H1 (cell line): ENCODE data around the gene WIPF1. TPM values are rescaled to one million over a fixed set of nuclear protein-coding genes. Genes with fewer than 3 reads are reported as not detected.
A peak's percentile ranks its signal among the peaks of the same experiment; 100 is the strongest.

ENCODE experiments used
- CTCF ChIA-PET: fragments of 300-600 bp; sonication (Branson Sonifier 250); formaldehyde crosslinking; loops from one replicate; lab custom pipeline; 2021; ENCODE audit not compliant: partially characterized antibody; lab: Charles Lee
- POLR2A ChIA-PET: fragments of 300-600 bp; sonication (Branson Sonifier 250); formaldehyde crosslinking; loops from one replicate; lab custom pipeline; 2021; ENCODE audit warnings: inconsistent platforms; ENCODE audit not compliant: partially characterized antibody; lab: Charles Lee
- DNase-seq, 2 experiments: peaks; one replicate each; pipeline versions ENCODE4 v3.0.0 to v3.0.0-alpha.2; 2010 to 2022; ENCODE audit warnings: low spot score in 2 of 2, low read depth in 1 of 2, mixed read lengths in 1 of 2
- FAIRE-seq: peaks from 2 replicates; lab custom pipeline; 2011; peaks lifted over from hg19 to GRCh38; lab: Jason Lieb, UNC
- H2AFZ ChIP-seq: 2 replicates; pipeline ENCODE4 v1.8.1; 2012; ENCODE audit warnings: low read length, inconsistent platforms
- H2AK5ac ChIP-seq: 2 replicates; pipeline ENCODE4 v1.6.1; 2013; ENCODE audit warnings: low read depth, low read length
- H2BK120ac ChIP-seq: replicated peaks from 2 replicates; pipeline ENCODE3; 2013; ENCODE audit warnings: low read depth, low read length, inconsistent platforms
- H2BK12ac ChIP-seq: 2 replicates; pipeline ENCODE4 v1.6.1; 2013; ENCODE audit warnings: low read depth, low read length
- H2BK15ac ChIP-seq: 2 replicates; pipeline ENCODE4 v1.6.1; 2013; ENCODE audit warnings: low read length
- H2BK20ac ChIP-seq: 2 replicates; pipeline ENCODE4 v1.6.1; 2013; ENCODE audit warnings: low read length
- H2BK5ac ChIP-seq: 2 replicates; pipeline ENCODE4 v1.6.1; 2013; ENCODE audit warnings: low read depth, low read length
- H3K14ac ChIP-seq: 2 replicates; pipeline ENCODE4 v1.6.1; 2013; ENCODE audit warnings: inconsistent platforms; ENCODE audit not compliant: insufficient read length
- H3K18ac ChIP-seq: 2 replicates; pipeline ENCODE4 v1.6.1; 2013; ENCODE audit warnings: low read length; ENCODE audit errors: extremely low read depth
- H3K23ac ChIP-seq: 2 replicates; pipeline ENCODE4 v1.6.1; 2013; ENCODE audit warnings: inconsistent platforms; ENCODE audit not compliant: insufficient read length
- H3K23me2 ChIP-seq: 2 replicates; pipeline ENCODE4 v1.6.1; 2013; ENCODE audit warnings: low read depth, low read length
- H3K27ac ChIP-seq: 2 replicates; pipeline ENCODE4 v1.6.1; 2011; ENCODE audit warnings: low read depth, low read length, inconsistent platforms
- H3K27me3 ChIP-seq, 4 experiments: replicated peaks in 1 of 4; 1 replicate in 1 of 4; 2 replicates in 3 of 4; pipeline versions ENCODE4 v1.6.1 to v1.8.1; 2011 to 2013; ENCODE audit warnings: low read length in 3 of 4, mild to moderate bottlenecking in 3 of 4, inconsistent platforms in 2 of 4, mixed read lengths in 2 of 4, moderate library complexity in 1 of 4; ENCODE audit not compliant: control insufficient read depth in 3 of 4, insufficient read depth in 3 of 4; ENCODE audit errors: extremely low read depth in 1 of 4
- H3K36me3 ChIP-seq, 4 experiments: 2 replicates each; pipeline versions ENCODE4 v1.6.1 to v1.8.1; 2011 to 2013; ENCODE audit warnings: mild to moderate bottlenecking in 4 of 4, low read length in 3 of 4, moderate library complexity in 2 of 4, control low read depth in 1 of 4, inconsistent platforms in 1 of 4; ENCODE audit not compliant: insufficient read depth in 4 of 4, control insufficient read depth in 2 of 4
- H3K4ac ChIP-seq: replicated peaks from 2 replicates; pipeline ENCODE3; 2013; ENCODE audit warnings: low read length, low read depth, mixed read lengths, inconsistent platforms; ENCODE audit not compliant: insufficient read length
- H3K4me1 ChIP-seq, 4 experiments: replicated peaks in 1 of 4; 1 replicate in 1 of 4; 2 replicates in 3 of 4; pipeline versions ENCODE4 v1.6.1 to v1.8.1; 2011 to 2013; ENCODE audit warnings: low read length in 3 of 4, inconsistent platforms in 2 of 4, mixed read lengths in 1 of 4; ENCODE audit not compliant: insufficient read depth in 4 of 4, control insufficient read depth in 3 of 4
- H3K4me2 ChIP-seq, 2 experiments: 2 replicates each; pipeline versions ENCODE4 v1.6.1 to v1.8.1; 2011 to 2013; ENCODE audit warnings: low read depth in 2 of 2, low read length in 2 of 2, control low read depth in 1 of 2, inconsistent platforms in 1 of 2, mild to moderate bottlenecking in 1 of 2; ENCODE audit not compliant: insufficient read depth in 1 of 2
- H3K4me3 ChIP-seq, 4 experiments: fragments of 200-600, 300-600 bp in 1 of 4; sonication (generic), shearing (Covaris generic), sonication (Bioruptor Twin) in 1 of 4; 2 replicates each; pipeline versions ENCODE4 v1.5.1 to v1.8.1; 2011 to 2016; ENCODE audit warnings: low read length in 4 of 4, low read depth in 3 of 4, control low read depth in 2 of 4, inconsistent platforms in 2 of 4, mild to moderate bottlenecking in 2 of 4, mixed read lengths in 1 of 4, moderate library complexity in 1 of 4; ENCODE audit not compliant: insufficient read depth in 2 of 4; ENCODE audit errors: extremely low read depth in 1 of 4
- H3K56ac ChIP-seq: replicated peaks from 2 replicates; pipeline ENCODE3; 2013; ENCODE audit warnings: low read depth, mild to moderate bottlenecking, mixed read lengths, low read length, inconsistent platforms; ENCODE audit not compliant: insufficient read length
- H3K79me1 ChIP-seq: 2 replicates; pipeline ENCODE4 v1.6.1; 2013; ENCODE audit warnings: low read depth, low read length, control low read depth
- H3K79me2 ChIP-seq, 2 experiments: 2 replicates each; pipeline versions ENCODE4 v1.6.1 to v1.8.1; 2012 to 2013; ENCODE audit warnings: low read length in 2 of 2, mild to moderate bottlenecking in 2 of 2, inconsistent platforms in 1 of 2; ENCODE audit not compliant: insufficient read depth in 2 of 2, control insufficient read depth in 1 of 2
- H3K9ac ChIP-seq, 4 experiments: replicated peaks in 1 of 4; 1 replicate in 1 of 4; 2 replicates in 3 of 4; pipeline versions ENCODE4 v1.6.1 to v1.8.1; 2011 to 2013; ENCODE audit warnings: low read depth in 3 of 4, low read length in 3 of 4, control low read depth in 2 of 4, mild to moderate bottlenecking in 2 of 4, moderate library complexity in 2 of 4, inconsistent platforms in 1 of 4; ENCODE audit errors: extremely low read depth in 1 of 4
- H3K9me3 ChIP-seq, 2 experiments: 2 replicates each; pipeline versions ENCODE4 v1.6.1 to v1.8.1; 2012 to 2013; ENCODE audit warnings: mild to moderate bottlenecking in 2 of 2, moderate library complexity in 2 of 2, control low read depth in 1 of 2, inconsistent platforms in 1 of 2, low read depth in 1 of 2, low read length in 1 of 2, mixed read lengths in 1 of 2; ENCODE audit not compliant: insufficient read depth in 2 of 2
- H4K20me1 ChIP-seq, 2 experiments: replicated peaks in 1 of 2; 2 replicates each; pipeline versions ENCODE3 to v1.8.1; 2011 to 2013; ENCODE audit warnings: inconsistent platforms in 2 of 2, low read length in 2 of 2, mild to moderate bottlenecking in 1 of 2; ENCODE audit not compliant: insufficient read depth in 2 of 2, control insufficient read depth in 1 of 2
- H4K5ac ChIP-seq: 2 replicates; pipeline ENCODE4 v1.6.1; 2013; ENCODE audit warnings: low read length, low read depth, mixed read lengths, inconsistent platforms; ENCODE audit not compliant: insufficient read length
- H4K8ac ChIP-seq: 2 replicates; pipeline ENCODE4 v1.8.0; 2013; ENCODE audit warnings: mild to moderate bottlenecking, moderate library complexity, low read length, inconsistent platforms; ENCODE audit not compliant: insufficient read depth; ENCODE audit errors: extremely low read depth
- H4K91ac ChIP-seq: replicated peaks from 2 replicates; pipeline ENCODE3; 2013; ENCODE audit warnings: low read length, mixed read lengths, inconsistent platforms; ENCODE audit not compliant: insufficient read length
- CEBPB ChIP-seq: IDR thresholded peaks from 2 replicates; pipeline ENCODE4 v1.6.1; 2012; ENCODE audit warnings: low read depth, low read length
- CREB1 ChIP-seq: IDR thresholded peaks from 2 replicates; pipeline ENCODE4 v1.6.1; 2012; ENCODE audit warnings: inconsistent platforms
- KDM5A ChIP-seq: fragments of 200-600 bp; IDR thresholded peaks from 2 replicates; pipeline ENCODE4 v1.7.1; 2012; ENCODE audit warnings: mild to moderate bottlenecking, low read length, inconsistent platforms, mixed read lengths
- POLR2AphosphoS5 ChIP-seq: IDR thresholded peaks from 2 replicates; pipeline ENCODE4 v1.6.1; 2011; ENCODE audit warnings: low read depth, low read length
- SP1 ChIP-seq: IDR thresholded peaks from 2 replicates; pipeline ENCODE4 v1.6.1; 2011; ENCODE audit warnings: low read depth, low read length
- TCF12 ChIP-seq: IDR thresholded peaks from 2 replicates; pipeline ENCODE4 v1.6.1; 2011; ENCODE audit warnings: low read depth, mild to moderate bottlenecking, low read length
- WGBS, 2 experiments: shearing (Covaris generic) in 1 of 2; methylation state at CpG; one replicate each; pipeline versions ENCODE4 v1.1.6 to v1.1.7; 2013 to 2015; ENCODE audit warnings: low lambda C conversion rate in 2 of 2, mixed read lengths in 2 of 2, inconsistent platforms in 1 of 2, low coverage in 1 of 2, missing lambda C conversion rate in 1 of 2; ENCODE audit not compliant: insufficient replicate concordance in 2 of 2, insufficient coverage in 1 of 2, insufficient read length in 1 of 2; ENCODE audit errors: extremely low coverage in 1 of 2, missing lambda C conversion rate in 1 of 2; 5-methylcytosine and 5-hydroxymethylcytosine counted together
- polyA plus RNA-seq, 7 experiments: library from polyadenylated mRNA; depleted of rRNA in 3 of 7; stranded (reverse) in 5 of 7; unstranded in 2 of 7; fragments of >200 nt in 5 of 7; fragments of 200-250 nt in 2 of 7; gene quantifications; 1 replicate in 5 of 7; 2 replicates in 1 of 7; 4 replicates in 1 of 7; pipeline versions ENCODE4 v1.2.1 to v1.2.3, GENCODE V29; 2011 to 2013; ENCODE audit warnings: missing spikeins in 2 of 7, mixed read lengths in 2 of 7
- total RNA-seq: library from RNA; stranded (reverse); fragmentation: NEBNext Ultra II Directional; extraction: Animal tissue kit (Norgen Biotek cat#: 25700); gene quantifications from 2 replicates; pipeline ENCODE4 v1.2.1, GENCODE V29; 2021

The WIPF1 gene
- total and polyA plus RNA-seq, 2 of the 8 experiments (the other 6 are each of a cell fraction or from before 2014, with no cell fraction given): 4.7 to 5.2 TPM

GRCh38 chr2:174518395-174518794 lies 79.2 kb downstream of the WIPF1 start:
- Histone ChIP-seq H3K14ac (no peak overlapping the region), H2BK15ac (no peak overlapping the region), H3K23ac (no peak overlapping the region), H2AFZ (no peak overlapping the region), H3K23me2 (0 out of 2 replicates have a peak, but pooled peaks cover 2% of the 10 kb centered on the region), H3K4me1 (no peaks in the 10 kb centered on the region), H3K4me2 (no peak overlapping the region), H2BK120ac (no peak overlapping the region), H2BK20ac (no peak overlapping the region), H3K4ac (no peak overlapping the region)
- TF ChIP-seq POLR2AphosphoS5: no peak
- TF ChIP-seq CEBPB: peak; percentile 2; the same call in 1 of the 2 replicates
- TF ChIP-seq CREB1: no peak
- no peak for TF ChIP-seq TCF12
- TF ChIP-seq SP1: no peak
- no peak for TF ChIP-seq KDM5A
- TF ChIP-seq, all 59 proteins: peak for 1
- no peaks in the 10 kb centered on the region for H4K20me1 ChIP-seq
- ChIA-PET CTCF (interaction anchor here (1.3 to 5.7 kb wide), 4 partner anchors 11 to 57 kb away, joined by 4 to 49 read pairs (median 5); no protein-coding TSS in a partner anchor), POLR2A (no interaction called here)
- no peaks in the 10 kb centered on the region for H3K27me3 ChIP-seq
- DNase-seq (no peak), FAIRE-seq (no peak)
- H3K4me3 ChIP-seq: no peak overlapping the region
- no peak overlapping the region for H3K27ac ChIP-seq
- H2AK5ac ChIP-seq: no peak overlapping the region
- no peak overlapping the region for H4K8ac ChIP-seq
- H3K9ac ChIP-seq: no peak overlapping the region
- H2BK12ac ChIP-seq: no peak overlapping the region
- H4K91ac ChIP-seq: no peak overlapping the region
- no peak overlapping the region for H4K5ac ChIP-seq
- H3K79me2 ChIP-seq: no peaks in the 10 kb centered on the region
- H2BK5ac ChIP-seq: no peak overlapping the region
- H3K18ac ChIP-seq: no peak overlapping the region
- H3K79me1 ChIP-seq: no peaks in the 10 kb centered on the region
- H3K9me3 ChIP-seq: peaks cover 0 to 3% of the 10 kb centered on the region in 2 experiments; a peak in 2 of 4 replicates
- WGBS, 2 experiments: 91% methylated on average over 2 of the region's 2 CpGs; no CpG with 5 or more reads in 1 of the 2 experiments
- no peaks in the 10 kb centered on the region for H3K36me3 ChIP-seq
- no peak overlapping the region for H3K56ac ChIP-seq
